BJ (cell line): ENCODE data around the gene SH2D3A. TPM values are rescaled to one million over a fixed set of nuclear protein-coding genes. Genes with fewer than 3 reads are reported as not detected.

ENCODE experiments used
- CTCF ChIA-PET: fragments of 350-600 bp; formaldehyde crosslinking; extraction: SDS; loops from one replicate; lab custom pipeline; 2021; ENCODE audit warnings: antibody characterized with exemption, inconsistent platforms; lab: Yijun Ruan, JAX
- POLR2A ChIA-PET: fragments of 300-600 bp; sonication (Branson Sonifier 250); formaldehyde crosslinking; extraction: SDS; loops from one replicate; lab custom pipeline; 2021; ENCODE audit warnings: antibody characterized with exemption; lab: Charles Lee
- DNase-seq: peaks from one replicate; pipeline ENCODE4 v3.0.0-alpha.2; 2011; ENCODE audit warnings: low read depth
- H3K27me3 ChIP-seq: 2 replicates; pipeline ENCODE4 v1.6.0; 2011; ENCODE audit warnings: low read length; ENCODE audit not compliant: control insufficient read depth, insufficient read depth
- H3K36me3 ChIP-seq: 2 replicates; pipeline ENCODE4 v1.5.1; 2011; ENCODE audit warnings: low read length; ENCODE audit not compliant: control insufficient read depth, insufficient read depth
- H3K4me3 ChIP-seq: 2 replicates; pipeline ENCODE4 v1.5.1; 2011; ENCODE audit warnings: low read depth, mild to moderate bottlenecking, control low read depth, low read length
- CTCF ChIP-seq: IDR thresholded peaks from 2 replicates; pipeline ENCODE4 v1.5.1; 2011; ENCODE audit warnings: low read depth, mild to moderate bottlenecking, control low read depth, inconsistent platforms, low read length, moderate library complexity; ENCODE audit not compliant: insufficient read depth
- polyA plus RNA-seq: library from polyadenylated mRNA; depleted of rRNA; stranded (reverse); fragments of >200 nt; gene quantifications from 2 replicates; pipeline ENCODE4 v1.2.3, GENCODE V29; 2011

Gene SH2D3A
- polyA plus RNA-seq, 1 experiment = 0.07 TPM

GRCh38 chr19:6809262-6809661 is 42.0 kb upstream of the SH2D3A start:
- no peaks in the 10 kb centered on the region for H3K27me3 ChIP-seq
- no peaks in the 10 kb centered on the region for H3K36me3 ChIP-seq
- ChIA-PET CTCF (no interaction called here), POLR2A (no interaction called here)
- no peak for DNase-seq
- no peak overlapping the region for H3K4me3 ChIP-seq
- TF ChIP-seq CTCF = no peak

GRCh38 chr19:6808494-6808893 is 41.3 kb upstream of the SH2D3A start:
- ChIA-PET CTCF (no interaction called here), POLR2A (no interaction called here)
- no peaks in the 10 kb centered on the region for H3K36me3 ChIP-seq
- no peak for DNase-seq
- no peak for TF ChIP-seq CTCF
- no peaks in the 10 kb centered on the region for H3K27me3 ChIP-seq
- H3K4me3 ChIP-seq = no peak overlapping the region

GRCh38 chr19:6807291-6807690 is 40.1 kb upstream of the SH2D3A start:
- Histone ChIP-seq H3K36me3 (no peaks in the 10 kb centered on the region), H3K4me3 (no peak overlapping the region), H3K27me3 (no peaks in the 10 kb centered on the region)
- ChIA-PET POLR2A (no interaction called here), CTCF (no interaction called here)
- DNase-seq = no peak
- TF ChIP-seq CTCF = no peak

GRCh38 chr19:6806488-6806887 is 39.3 kb upstream of the SH2D3A start:
- ChIA-PET POLR2A (no interaction called here), CTCF (no interaction called here)
- H3K4me3 ChIP-seq = no peak overlapping the region
- DNase-seq = no peak
- TF ChIP-seq CTCF = no peak
- H3K27me3 ChIP-seq = no peaks in the 10 kb centered on the region
- H3K36me3 ChIP-seq = no peaks in the 10 kb centered on the region

- Histone ChIP-seq H3K27me3 (no peaks in the 10 kb centered on the region), H3K36me3 (no peaks in the 10 kb centered on the region), H3K4me3 (no peak overlapping the region)
- ChIA-PET POLR2A (no interaction called here), CTCF (interaction anchor here (0.6 kb wide), 1 partner anchor 41 kb away, joined by 4 read pairs; no protein-coding TSS in a partner anchor)
- no peak for TF ChIP-seq CTCF
- DNase-seq = no peak
Observed at GRCh38 chr19:6803036-6803404, 35.8 kb upstream of the SH2D3A start.
